Mucosa of descending colon (tissue), 3 donors: ENCODE results near the gene DAW1. TPM values are rescaled to one million over a fixed set of nuclear protein-coding genes. Genes with fewer than 3 reads are reported as not detected.
A peak's percentile ranks its signal among the peaks of the same experiment; 100 is the strongest.

Experiments
- ATAC-seq: fragments of 200-7000 bp; cut with Tn5 transposase; one replicate; pipeline ENCODE4 v1.9.1; 2020; ENCODE audit warnings: mild to moderate bottlenecking, moderate library complexity
- DNase-seq, 3 donors: peaks; one replicate each; pipeline ENCODE4 v3.0.0-alpha.2; 2020
- H3K36me3 ChIP-seq: fragments of 200-600 bp; one replicate; pipeline ENCODE4 v1.8.0; 2021; ENCODE audit warnings: low read depth, mild to moderate bottlenecking
- H3K4me1 ChIP-seq: fragments of 200-600 bp; one replicate; pipeline ENCODE4 v1.8.0; 2021; ENCODE audit warnings: low read depth, mild to moderate bottlenecking
- H3K4me3 ChIP-seq: fragments of 200-600 bp; one replicate; pipeline ENCODE4 v1.8.0; 2021; ENCODE audit warnings: mild to moderate bottlenecking
- H3K9me3 ChIP-seq: fragments of 200-600 bp; one replicate; pipeline ENCODE4 v1.8.0; 2021; ENCODE audit warnings: mild to moderate bottlenecking
- intact Hi-C, 2 donors: fragments of 100-400 bp; cut with DNase I in 1 of 2; cut with micrococcal nuclease in 1 of 2; formaldehyde crosslinking; loops; one replicate each; pipeline versions ENCODE4 v1.11.0 to v1.11.1; 2022; cut with DNase I, micrococcal nuclease
- total RNA-seq, 3 donors: library from RNA; stranded (reverse); fragmentation: NEBNext Ultra II Directional in 2 of 3; extraction: Animal tissue kit (Norgen Biotek cat#: 25700) in 2 of 3; gene quantifications; one replicate each; pipeline versions ENCODE4 v1.2.1 to v1.2.4, GENCODE V29; 2021 to 2023
- TF ChIP-seq, protein P1 (sequence below): fragments of 200-600 bp; IDR thresholded peaks from one replicate; pipeline ENCODE4 v1.8.0; 2022; ENCODE audit warnings: antibody characterized with exemption, mild to moderate bottlenecking
- donor health status: DM: no; HTN: no; CAD: no; lungs with moderate emphysema.
- donor health status: DM: no; HTN: no; CAD: no.
- donor health status: DM: no; HTN: yes; CAD: no.

The DAW1 gene
- total RNA-seq, 3 donors from 2014 or later: not detected

DNA sequence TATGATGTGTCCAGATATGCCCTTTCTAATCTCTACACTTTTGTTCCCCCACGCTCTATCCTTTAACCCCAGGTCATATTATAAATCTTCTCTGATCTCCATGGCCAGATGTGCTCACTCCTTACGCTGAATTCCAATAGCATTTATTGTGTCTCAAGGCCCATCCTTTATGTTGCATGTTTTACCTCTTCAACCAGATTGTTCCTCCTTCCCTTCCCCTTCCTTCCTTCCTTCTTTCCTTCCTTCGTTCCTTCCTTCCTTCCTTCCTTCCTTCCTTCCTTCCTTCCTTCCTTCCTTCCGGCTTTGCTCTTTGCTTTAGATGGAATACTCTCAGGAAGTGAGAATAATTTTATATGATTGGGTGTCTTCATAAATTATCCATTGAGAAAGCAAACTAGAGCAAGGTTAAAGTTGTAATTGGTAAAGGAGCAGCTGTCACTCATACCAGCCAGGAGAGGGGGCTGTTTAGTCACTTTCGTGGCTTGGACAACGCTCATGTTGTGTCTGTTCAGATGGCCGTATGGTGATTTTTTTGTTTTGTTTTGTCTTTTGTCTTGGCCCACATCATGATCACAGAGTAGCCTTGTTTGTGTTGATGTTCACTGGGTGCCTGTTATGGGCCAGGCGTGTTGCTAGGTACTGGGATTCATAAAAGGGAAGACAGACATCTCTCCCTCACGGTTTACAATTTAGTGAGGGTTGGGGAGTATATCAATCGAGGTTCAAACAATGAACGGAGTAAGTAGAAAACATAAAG, 68.0 kb downstream of the DAW1 start:
- TF ChIP-seq, protein P1, sequence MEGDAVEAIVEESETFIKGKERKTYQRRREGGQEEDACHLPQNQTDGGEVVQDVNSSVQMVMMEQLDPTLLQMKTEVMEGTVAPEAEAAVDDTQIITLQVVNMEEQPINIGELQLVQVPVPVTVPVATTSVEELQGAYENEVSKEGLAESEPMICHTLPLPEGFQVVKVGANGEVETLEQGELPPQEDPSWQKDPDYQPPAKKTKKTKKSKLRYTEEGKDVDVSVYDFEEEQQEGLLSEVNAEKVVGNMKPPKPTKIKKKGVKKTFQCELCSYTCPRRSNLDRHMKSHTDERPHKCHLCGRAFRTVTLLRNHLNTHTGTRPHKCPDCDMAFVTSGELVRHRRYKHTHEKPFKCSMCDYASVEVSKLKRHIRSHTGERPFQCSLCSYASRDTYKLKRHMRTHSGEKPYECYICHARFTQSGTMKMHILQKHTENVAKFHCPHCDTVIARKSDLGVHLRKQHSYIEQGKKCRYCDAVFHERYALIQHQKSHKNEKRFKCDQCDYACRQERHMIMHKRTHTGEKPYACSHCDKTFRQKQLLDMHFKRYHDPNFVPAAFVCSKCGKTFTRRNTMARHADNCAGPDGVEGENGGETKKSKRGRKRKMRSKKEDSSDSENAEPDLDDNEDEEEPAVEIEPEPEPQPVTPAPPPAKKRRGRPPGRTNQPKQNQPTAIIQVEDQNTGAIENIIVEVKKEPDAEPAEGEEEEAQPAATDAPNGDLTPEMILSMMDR: peak; percentile 8
- H3K4me1 ChIP-seq: no peaks in the 10 kb centered on the region
- H3K36me3 ChIP-seq: no peaks in the 10 kb centered on the region
- no peaks in the 10 kb centered on the region for H3K9me3 ChIP-seq
- peak in 1 of 3 donors; percentile 9 for DNase-seq
- ATAC-seq: peak; percentile 59
- H3K4me3 ChIP-seq: no peak overlapping the region
- intact Hi-C loops: no loop called here

DNA sequence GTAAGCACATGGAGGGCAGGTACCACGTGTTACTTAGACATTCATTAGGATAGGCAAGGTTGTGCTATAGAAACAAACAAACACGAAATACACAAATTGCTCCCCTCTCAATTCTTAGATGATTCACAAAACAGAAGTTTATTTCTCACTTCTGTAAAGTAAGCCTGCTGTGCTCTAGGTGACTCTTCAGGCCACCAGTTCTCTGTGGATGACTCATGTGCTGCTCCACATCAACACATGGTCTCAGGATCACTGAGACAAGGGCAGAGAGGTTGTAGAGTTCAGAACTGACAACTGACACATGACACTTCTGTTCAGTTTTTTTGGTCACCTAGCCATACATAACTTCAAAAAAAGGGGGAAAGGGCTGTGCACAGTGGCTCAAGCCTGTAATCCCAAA, 70.6 kb downstream of the DAW1 start:
- H3K4me3 ChIP-seq: no peak overlapping the region
- TF ChIP-seq, protein P1: no peak
- H3K36me3 ChIP-seq: no peaks in the 10 kb centered on the region
- DNase-seq (no peak), ATAC-seq (no peak)
- peaks cover 6% of the 10 kb centered on the region for H3K9me3 ChIP-seq
- intact Hi-C loops: no loop called here
- no peaks in the 10 kb centered on the region for H3K4me1 ChIP-seq

DNA sequence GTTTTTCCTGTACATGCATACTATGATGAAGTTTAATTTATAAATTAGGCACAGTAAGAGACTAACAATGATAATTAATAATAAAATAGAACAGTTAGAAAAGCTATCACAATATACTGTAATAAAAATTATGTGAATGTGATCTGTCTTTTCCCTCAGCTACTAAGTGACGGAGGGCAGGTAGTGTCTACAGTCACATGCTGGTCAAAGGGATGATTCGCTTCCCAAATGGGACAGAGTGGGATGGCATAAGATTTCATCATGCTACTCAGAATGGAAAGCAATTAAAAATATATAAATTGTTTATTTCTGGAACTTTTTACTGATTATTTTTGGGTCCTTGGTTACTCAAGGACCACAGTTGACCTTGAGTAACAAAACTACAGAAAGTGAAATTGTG, 71.5 kb downstream of the DAW1 start:
- Histone ChIP-seq H3K9me3 (peaks cover 6% of the 10 kb centered on the region), H3K4me3 (no peak overlapping the region), H3K36me3 (no peaks in the 10 kb centered on the region), H3K4me1 (no peaks in the 10 kb centered on the region)
- no peak for ATAC-seq
- TF ChIP-seq, protein P1: no peak
- DNase-seq: no peak
- intact Hi-C loops: no loop called here

DNA sequence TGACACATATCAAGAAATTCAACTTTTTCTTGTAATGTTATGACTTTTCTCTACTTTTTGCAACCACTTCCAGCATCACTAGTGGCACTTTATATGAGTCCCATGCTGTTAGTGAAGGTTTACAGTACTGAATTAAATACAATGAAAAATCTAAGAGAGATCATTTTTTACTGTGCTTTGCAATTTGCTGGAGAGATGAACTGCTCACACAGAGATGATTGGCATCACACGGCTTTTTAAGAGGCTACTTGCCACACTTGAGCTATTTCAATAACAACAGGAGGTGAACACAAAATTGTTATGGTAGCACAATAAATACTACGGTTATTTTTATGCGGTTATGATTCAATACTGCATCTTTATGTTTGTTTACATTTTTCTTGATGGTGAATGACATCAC, 88.9 kb downstream of the DAW1 start:
- Histone ChIP-seq H3K36me3 (no peaks in the 10 kb centered on the region), H3K4me3 (no peak overlapping the region), H3K9me3 (no peaks in the 10 kb centered on the region), H3K4me1 (no peaks in the 10 kb centered on the region)
- ATAC-seq: no peak
- no peak for DNase-seq
- TF ChIP-seq, protein P1: no peak
- intact Hi-C loops: no loop called here

DNA sequence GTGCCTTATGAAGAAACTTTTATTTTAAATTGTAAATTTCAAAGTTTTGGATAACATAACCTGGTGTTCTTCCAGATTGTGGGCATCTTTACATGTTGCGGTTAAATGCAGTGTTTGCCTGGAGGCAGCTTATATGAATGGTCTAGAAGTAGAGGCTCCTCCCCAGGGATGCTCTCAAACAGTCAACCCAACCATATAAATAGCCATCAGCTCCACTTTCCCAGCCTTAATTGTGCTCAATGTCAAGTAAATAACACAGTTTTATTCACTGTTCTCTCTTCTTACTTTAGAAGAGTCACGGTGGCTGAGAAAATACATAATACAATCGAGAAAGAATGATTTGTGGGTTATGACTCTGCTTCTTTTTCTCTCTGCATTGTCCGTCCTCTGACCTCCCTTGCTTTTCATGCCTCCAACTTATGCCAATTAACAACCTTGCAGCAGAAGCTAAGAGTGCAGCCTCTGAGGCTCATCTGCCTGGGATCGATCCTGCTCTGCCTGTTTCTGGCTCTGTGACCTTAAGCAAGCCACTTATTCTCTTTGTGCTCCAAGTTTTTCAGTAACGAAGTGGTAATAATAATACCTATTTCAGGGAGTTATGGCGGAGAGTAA, 100.3 kb downstream of the DAW1 start:
- Histone ChIP-seq H3K4me1 (no peaks in the 10 kb centered on the region), H3K9me3 (no peaks in the 10 kb centered on the region), H3K4me3 (no peak overlapping the region), H3K36me3 (no peaks in the 10 kb centered on the region)
- DNase-seq: no peak
- TF ChIP-seq, protein P1: no peak
- ATAC-seq: no peak
- intact Hi-C loops: no loop called here
